Liver (tissue), 9 donors: ENCODE measurements around the gene MTHFD1. TPM values are rescaled to one million over a fixed set of nuclear protein-coding genes. Genes with fewer than 3 reads are reported as not detected.

Source experiments
- DNase-seq: peaks from one replicate; pipeline ENCODE4 v3.0.0-alpha.2; 2017; ENCODE audit warnings: low spot score
- H3K27ac ChIP-seq, 2 donors: one replicate each; pipeline ENCODE4 v1.7.0; 2013; ENCODE audit warnings: inconsistent platforms in 2 of 2, low read length in 2 of 2, control low read depth in 1 of 2, low read depth in 1 of 2, mild to moderate bottlenecking in 1 of 2
- H3K27me3 ChIP-seq, 4 donors: one replicate each; pipeline versions ENCODE4 v1.6.1 to v1.7.0; 2013; ENCODE audit warnings: low read length in 3 of 4, inconsistent platforms in 1 of 4, mild to moderate bottlenecking in 1 of 4, moderate library complexity in 1 of 4; ENCODE audit not compliant: control insufficient read depth in 4 of 4, insufficient read depth in 4 of 4
- H3K36me3 ChIP-seq, 4 donors: one replicate each; pipeline versions ENCODE4 v1.6.1 to v1.7.0; 2013; ENCODE audit warnings: low read length in 3 of 4, mild to moderate bottlenecking in 3 of 4, low read depth in 1 of 4, moderate library complexity in 1 of 4; ENCODE audit not compliant: control insufficient read depth in 4 of 4, insufficient read depth in 3 of 4
- H3K4me1 ChIP-seq, 4 donors: one replicate each; pipeline versions ENCODE4 v1.6.1 to v1.7.0; 2013; ENCODE audit warnings: low read length in 3 of 4, mild to moderate bottlenecking in 3 of 4, moderate library complexity in 1 of 4; ENCODE audit not compliant: control insufficient read depth in 4 of 4, insufficient read depth in 4 of 4
- H3K4me3 ChIP-seq, 3 donors: one replicate each; pipeline versions ENCODE4 v1.6.1 to v1.7.0; 2013; ENCODE audit warnings: low read length in 3 of 3, control low read depth in 1 of 3, low read depth in 1 of 3, mild to moderate bottlenecking in 1 of 3
- H3K9ac ChIP-seq, 2 donors: one replicate each; pipeline ENCODE4 v1.7.0; 2013; ENCODE audit warnings: low read length in 2 of 2, mild to moderate bottlenecking in 2 of 2, moderate library complexity in 2 of 2, control low read depth in 1 of 2, low read depth in 1 of 2
- H3K9me3 ChIP-seq, 4 donors: one replicate each; pipeline versions ENCODE4 v1.6.1 to v1.7.0; 2013; ENCODE audit warnings: low read length in 3 of 4; ENCODE audit not compliant: control insufficient read depth in 4 of 4
- FOXA1 ChIP-seq: IDR thresholded peaks from 2 replicates; pipeline ENCODE4 v1.6.1; 2016; ENCODE audit warnings: antibody characterized with exemption
- FOXA2 ChIP-seq: IDR thresholded peaks from 2 replicates; pipeline ENCODE4 v1.6.1; 2016; ENCODE audit warnings: antibody characterized with exemption
- GABPA ChIP-seq, 2 donors: IDR thresholded peaks in 1 of 2; conservative IDR thresholded peaks in 1 of 2; 2 replicates each; pipeline ENCODE4 v1.6.1; 2016; ENCODE audit warnings: antibody characterized with exemption in 2 of 2, mild to moderate bottlenecking in 1 of 2, moderate library complexity in 1 of 2
- HNF4A ChIP-seq, 2 donors: conservative IDR thresholded peaks; 2 replicates each; pipeline ENCODE4 v1.6.1; 2016; ENCODE audit warnings: antibody characterized with exemption in 2 of 2, mild to moderate bottlenecking in 2 of 2
- HNF4G ChIP-seq: IDR thresholded peaks from 2 replicates; pipeline ENCODE4 v1.6.1; 2016; ENCODE audit warnings: antibody characterized with exemption
- JUND ChIP-seq, 2 donors: IDR thresholded peaks; 2 replicates each; pipeline ENCODE4 v1.6.1; 2016; ENCODE audit warnings: antibody characterized with exemption in 2 of 2
- NR2F2 ChIP-seq: IDR thresholded peaks from 2 replicates; pipeline ENCODE4 v1.6.1; 2016; ENCODE audit warnings: antibody characterized with exemption
- RAD21 ChIP-seq, 2 donors: IDR thresholded peaks; 2 replicates each; pipeline ENCODE4 v1.6.1; 2016; ENCODE audit warnings: antibody characterized with exemption in 2 of 2, mild to moderate bottlenecking in 2 of 2
- SP1 ChIP-seq: IDR thresholded peaks from 2 replicates; pipeline ENCODE4 v1.6.1; 2018; ENCODE audit warnings: antibody characterized with exemption, mild to moderate bottlenecking
- TAF1 ChIP-seq: conservative IDR thresholded peaks from 2 replicates; pipeline ENCODE4 v1.6.1; 2016; ENCODE audit warnings: antibody characterized with exemption, mild to moderate bottlenecking
- YY1 ChIP-seq: IDR thresholded peaks from 2 replicates; pipeline ENCODE4 v1.6.1; 2016; ENCODE audit warnings: antibody characterized with exemption, mild to moderate bottlenecking
- WGBS: extraction: QIAGEN DNeasy Blood & Tissue Kit; methylation state at CpG from one replicate; pipeline ENCODE4 v1.1.7; 2013; 5-methylcytosine and 5-hydroxymethylcytosine counted together
- polyA plus RNA-seq, 2 donors: library from polyadenylated mRNA; stranded (reverse) in 1 of 2; unstranded in 1 of 2; fragments of 200-250 nt in 1 of 2; fragments of >200 nt in 1 of 2; fragmentation: Nextera tagmentation in 1 of 2; extraction: Ambion mirVana in 1 of 2; gene quantifications; one replicate each; pipeline versions ENCODE4 v1.2.1 to v1.2.3, GENCODE V29; 2013 to 2015
- total RNA-seq, 2 donors: library from RNA; depleted of rRNA; stranded (reverse); fragments of >200 nt; gene quantifications; one replicate each; pipeline ENCODE4 v1.2.3, GENCODE V29; 2014
- TF ChIP-seq, protein P1 (sequence below): IDR thresholded peaks from 2 replicates; pipeline ENCODE4 v1.6.1; 2016; ENCODE audit warnings: antibody characterized with exemption, mild to moderate bottlenecking
- TF ChIP-seq, protein P2 (sequence below): IDR thresholded peaks from 2 replicates; pipeline ENCODE4 v1.6.1; 2016; ENCODE audit warnings: antibody characterized with exemption
- TF ChIP-seq, protein P3 (sequence below): IDR thresholded peaks from 2 replicates; pipeline ENCODE4 v1.6.1; 2016; ENCODE audit warnings: antibody characterized with exemption
- TF ChIP-seq, protein P4 (sequence below): IDR thresholded peaks from 2 replicates; pipeline ENCODE4 v1.6.1; 2016; ENCODE audit warnings: antibody characterized with exemption
- TF ChIP-seq, protein P5 (sequence below): fragments of 150-350 bp; IDR thresholded peaks from 2 replicates; pipeline ENCODE4 v1.5.1; 2017; ENCODE audit warnings: improper control_type of control experiment, low read depth, low read length; ENCODE audit not compliant: missing input control
- donor health status: healthy.
- donor health status: healthy.
- donor health status: healthy.
- donor health status: healthy.
- donor health status: healthy.

MTHFD1 gene
- total and polyA plus RNA-seq, 4 donors = 43.8 to 203 (median 122) TPM

DNA sequence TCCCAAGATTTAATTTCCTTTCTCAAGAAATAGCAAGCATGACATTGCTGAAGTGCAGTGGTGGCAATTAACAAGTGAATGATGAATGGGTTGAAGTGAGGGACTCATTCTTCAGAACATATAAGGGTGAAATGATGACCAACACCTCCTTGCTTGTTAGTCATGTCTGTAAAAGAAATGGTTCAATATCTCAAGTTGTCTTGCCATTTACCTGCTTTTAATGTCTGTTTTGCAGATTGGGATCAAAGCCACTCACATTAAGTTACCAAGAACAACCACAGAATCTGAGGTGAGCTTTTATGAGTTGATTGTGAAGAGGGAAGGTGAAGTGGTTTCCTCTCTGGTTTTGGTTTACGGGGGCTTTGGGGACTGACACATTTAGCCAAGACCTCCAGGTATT, 24.1 kb downstream of the MTHFD1 start:
- DNase-seq = no peak
- Histone ChIP-seq H3K36me3 (peaks cover 10 to 45% (median 34%) of the 10 kb centered on the region in 4 donors), H3K27me3 (no peaks in the 10 kb centered on the region), H3K9ac (no peak overlapping the region), H3K9me3 (no peaks in the 10 kb centered on the region), H3K4me3 (no peak overlapping the region), H3K4me1 (peaks cover 2 to 27% (median 12%) of the 10 kb centered on the region in 4 donors), H3K27ac (no peak overlapping the region)
- TF ChIP-seq, protein P1, sequence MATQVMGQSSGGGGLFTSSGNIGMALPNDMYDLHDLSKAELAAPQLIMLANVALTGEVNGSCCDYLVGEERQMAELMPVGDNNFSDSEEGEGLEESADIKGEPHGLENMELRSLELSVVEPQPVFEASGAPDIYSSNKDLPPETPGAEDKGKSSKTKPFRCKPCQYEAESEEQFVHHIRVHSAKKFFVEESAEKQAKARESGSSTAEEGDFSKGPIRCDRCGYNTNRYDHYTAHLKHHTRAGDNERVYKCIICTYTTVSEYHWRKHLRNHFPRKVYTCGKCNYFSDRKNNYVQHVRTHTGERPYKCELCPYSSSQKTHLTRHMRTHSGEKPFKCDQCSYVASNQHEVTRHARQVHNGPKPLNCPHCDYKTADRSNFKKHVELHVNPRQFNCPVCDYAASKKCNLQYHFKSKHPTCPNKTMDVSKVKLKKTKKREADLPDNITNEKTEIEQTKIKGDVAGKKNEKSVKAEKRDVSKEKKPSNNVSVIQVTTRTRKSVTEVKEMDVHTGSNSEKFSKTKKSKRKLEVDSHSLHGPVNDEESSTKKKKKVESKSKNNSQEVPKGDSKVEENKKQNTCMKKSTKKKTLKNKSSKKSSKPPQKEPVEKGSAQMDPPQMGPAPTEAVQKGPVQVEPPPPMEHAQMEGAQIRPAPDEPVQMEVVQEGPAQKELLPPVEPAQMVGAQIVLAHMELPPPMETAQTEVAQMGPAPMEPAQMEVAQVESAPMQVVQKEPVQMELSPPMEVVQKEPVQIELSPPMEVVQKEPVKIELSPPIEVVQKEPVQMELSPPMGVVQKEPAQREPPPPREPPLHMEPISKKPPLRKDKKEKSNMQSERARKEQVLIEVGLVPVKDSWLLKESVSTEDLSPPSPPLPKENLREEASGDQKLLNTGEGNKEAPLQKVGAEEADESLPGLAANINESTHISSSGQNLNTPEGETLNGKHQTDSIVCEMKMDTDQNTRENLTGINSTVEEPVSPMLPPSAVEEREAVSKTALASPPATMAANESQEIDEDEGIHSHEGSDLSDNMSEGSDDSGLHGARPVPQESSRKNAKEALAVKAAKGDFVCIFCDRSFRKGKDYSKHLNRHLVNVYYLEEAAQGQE = no peak
- TF ChIP-seq JUND (IDR thresholded peaks at IDR 0.05) (no peak), HNF4G (no peak), FOXA1 (no peak), HNF4A (conservative IDR thresholded peaks at IDR 0.05) (no peak), SP1 (no peak), TAF1 (no peak), NR2F2 (no peak), FOXA2 (no peak)
- TF ChIP-seq, protein P2, sequence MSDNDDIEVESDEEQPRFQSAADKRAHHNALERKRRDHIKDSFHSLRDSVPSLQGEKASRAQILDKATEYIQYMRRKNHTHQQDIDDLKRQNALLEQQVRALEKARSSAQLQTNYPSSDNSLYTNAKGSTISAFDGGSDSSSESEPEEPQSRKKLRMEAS = no peak
- TF ChIP-seq, protein P3, sequence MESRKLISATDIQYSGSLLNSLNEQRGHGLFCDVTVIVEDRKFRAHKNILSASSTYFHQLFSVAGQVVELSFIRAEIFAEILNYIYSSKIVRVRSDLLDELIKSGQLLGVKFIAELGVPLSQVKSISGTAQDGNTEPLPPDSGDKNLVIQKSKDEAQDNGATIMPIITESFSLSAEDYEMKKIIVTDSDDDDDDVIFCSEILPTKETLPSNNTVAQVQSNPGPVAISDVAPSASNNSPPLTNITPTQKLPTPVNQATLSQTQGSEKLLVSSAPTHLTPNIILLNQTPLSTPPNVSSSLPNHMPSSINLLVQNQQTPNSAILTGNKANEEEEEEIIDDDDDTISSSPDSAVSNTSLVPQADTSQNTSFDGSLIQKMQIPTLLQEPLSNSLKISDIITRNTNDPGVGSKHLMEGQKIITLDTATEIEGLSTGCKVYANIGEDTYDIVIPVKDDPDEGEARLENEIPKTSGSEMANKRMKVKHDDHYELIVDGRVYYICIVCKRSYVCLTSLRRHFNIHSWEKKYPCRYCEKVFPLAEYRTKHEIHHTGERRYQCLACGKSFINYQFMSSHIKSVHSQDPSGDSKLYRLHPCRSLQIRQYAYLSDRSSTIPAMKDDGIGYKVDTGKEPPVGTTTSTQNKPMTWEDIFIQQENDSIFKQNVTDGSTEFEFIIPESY = no peak
- TF ChIP-seq, protein P4, sequence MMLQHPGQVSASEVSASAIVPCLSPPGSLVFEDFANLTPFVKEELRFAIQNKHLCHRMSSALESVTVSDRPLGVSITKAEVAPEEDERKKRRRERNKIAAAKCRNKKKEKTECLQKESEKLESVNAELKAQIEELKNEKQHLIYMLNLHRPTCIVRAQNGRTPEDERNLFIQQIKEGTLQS = no peak
- TF ChIP-seq, protein P5, sequence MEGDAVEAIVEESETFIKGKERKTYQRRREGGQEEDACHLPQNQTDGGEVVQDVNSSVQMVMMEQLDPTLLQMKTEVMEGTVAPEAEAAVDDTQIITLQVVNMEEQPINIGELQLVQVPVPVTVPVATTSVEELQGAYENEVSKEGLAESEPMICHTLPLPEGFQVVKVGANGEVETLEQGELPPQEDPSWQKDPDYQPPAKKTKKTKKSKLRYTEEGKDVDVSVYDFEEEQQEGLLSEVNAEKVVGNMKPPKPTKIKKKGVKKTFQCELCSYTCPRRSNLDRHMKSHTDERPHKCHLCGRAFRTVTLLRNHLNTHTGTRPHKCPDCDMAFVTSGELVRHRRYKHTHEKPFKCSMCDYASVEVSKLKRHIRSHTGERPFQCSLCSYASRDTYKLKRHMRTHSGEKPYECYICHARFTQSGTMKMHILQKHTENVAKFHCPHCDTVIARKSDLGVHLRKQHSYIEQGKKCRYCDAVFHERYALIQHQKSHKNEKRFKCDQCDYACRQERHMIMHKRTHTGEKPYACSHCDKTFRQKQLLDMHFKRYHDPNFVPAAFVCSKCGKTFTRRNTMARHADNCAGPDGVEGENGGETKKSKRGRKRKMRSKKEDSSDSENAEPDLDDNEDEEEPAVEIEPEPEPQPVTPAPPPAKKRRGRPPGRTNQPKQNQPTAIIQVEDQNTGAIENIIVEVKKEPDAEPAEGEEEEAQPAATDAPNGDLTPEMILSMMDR = no peak
- WGBS = 97% methylated on average over 1 of the region's 1 CpG

DNA sequence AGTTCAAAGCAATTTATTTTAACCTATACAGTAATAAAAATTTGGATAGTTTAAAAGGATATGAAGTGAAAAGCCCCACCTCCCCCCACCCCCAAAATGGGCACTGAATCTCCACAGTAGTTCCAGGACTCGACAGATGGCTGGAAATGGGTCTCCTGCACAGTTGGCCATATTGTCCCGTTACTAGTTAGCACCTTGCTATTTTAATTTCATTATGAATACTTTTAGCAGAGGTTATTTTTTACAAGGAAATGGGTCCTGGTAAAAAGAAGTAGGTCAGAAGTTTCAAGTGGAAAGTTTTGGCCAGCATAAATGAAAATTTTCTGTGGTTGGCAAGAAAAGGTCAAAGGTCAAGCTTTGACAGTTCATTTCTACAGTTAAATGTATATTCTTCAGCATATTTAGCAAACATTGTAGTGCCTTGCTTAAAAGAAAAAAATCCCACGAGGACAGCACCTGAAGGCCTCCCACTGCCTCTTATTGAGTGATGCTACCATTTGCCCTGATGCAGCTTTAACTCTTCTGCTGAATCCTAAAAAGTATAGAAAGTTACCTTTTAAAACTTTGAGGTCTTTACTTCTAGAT, 28.3 kb downstream of the MTHFD1 start:
- no peak for DNase-seq
- peaks cover 22 to 78% (median 70%) of the 10 kb centered on the region in 4 donors for H3K36me3 ChIP-seq
- no peak overlapping the region for H3K9ac ChIP-seq
- 81% methylated on average over 3 of the region's 3 CpGs for WGBS
- no peaks in the 10 kb centered on the region for H3K27me3 ChIP-seq
- no peaks in the 10 kb centered on the region for H3K4me1 ChIP-seq
- no peak overlapping the region for H3K4me3 ChIP-seq
- H3K9me3 ChIP-seq = no peaks in the 10 kb centered on the region
- TF ChIP-seq FOXA2 = no peak
- no peak for TF ChIP-seq GABPA (IDR thresholded peaks at IDR 0.05 in 1 of 2, conservative IDR thresholded peaks at IDR 0.05 in 1 of 2)
- TF ChIP-seq TAF1 = no peak
- TF ChIP-seq SP1 = no peak
- no peak for TF ChIP-seq YY1
- TF ChIP-seq, protein P2 = no peak
- TF ChIP-seq, protein P4 = no peak
- no peak for TF ChIP-seq HNF4A (conservative IDR thresholded peaks at IDR 0.05)
- no peak for TF ChIP-seq FOXA1
- TF ChIP-seq RAD21 (IDR thresholded peaks at IDR 0.05) = no peak
- no peak overlapping the region for H3K27ac ChIP-seq
